ENCODE results near the gene AFAP1. TPM values are rescaled to one million over a fixed set of nuclear protein-coding genes. Genes with fewer than 3 reads are reported as not detected.

Gene AFAP1
- total and polyA plus RNA-seq, 2 of the 8 experiments (the other 6 are each of a cell fraction or from before 2014, with no cell fraction given) = 3.6 to 18.2 TPM

DNA sequence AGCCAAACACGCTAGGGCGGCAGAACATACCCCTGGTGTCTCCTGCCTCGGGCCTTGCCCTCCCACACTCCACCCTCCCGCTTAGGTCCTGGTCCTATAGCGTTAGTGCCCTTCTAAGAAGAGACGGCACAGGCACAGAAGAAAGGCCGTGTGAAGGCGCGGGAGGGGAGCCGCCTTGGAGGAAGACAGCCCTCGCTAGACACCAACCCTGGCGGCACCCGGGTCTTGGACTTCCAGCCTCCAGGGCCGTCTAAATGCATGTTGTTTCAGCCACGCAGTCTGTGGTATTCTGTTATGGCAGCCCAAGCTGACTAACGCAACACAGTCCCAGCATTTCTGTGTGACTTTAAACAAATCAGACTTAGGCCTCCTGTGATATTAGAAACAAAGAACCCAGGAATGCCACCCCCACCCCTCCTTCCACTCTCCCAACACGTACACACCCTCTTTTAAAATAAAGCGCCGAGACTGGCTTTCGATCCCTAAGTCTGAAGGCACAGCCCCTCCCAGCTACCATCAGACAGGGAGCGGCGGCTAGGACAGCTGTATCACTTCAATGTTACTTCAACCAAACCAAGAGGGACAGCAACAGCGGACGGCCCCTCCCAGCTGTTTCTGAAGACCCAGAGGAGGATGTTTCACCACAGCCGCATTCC, 128.0 kb downstream of the AFAP1 start:
- H2BK12ac ChIP-seq (ENCODE audit: low read depth, low read length) = no peak overlapping the region
- peaks cover 2 to 19% (median 11%) of the 10 kb centered on the region in 4 experiments for H3K4me1 ChIP-seq (replicated peaks in 1 of 4; ENCODE audit: control insufficient read depth in 3 of 4, insufficient read depth in 4 of 4, low read length in 3 of 4)
- no peak overlapping the region for H2BK120ac ChIP-seq (replicated peaks; ENCODE audit: low read depth, low read length)
- no peaks in the 10 kb centered on the region; the same call in 1 of the 2 replicates for H3K79me1 ChIP-seq (ENCODE audit: low read depth, low read length)
- no peak overlapping the region for H4K5ac ChIP-seq (ENCODE audit: insufficient read length, low read depth, low read length)
- H3K9me3 ChIP-seq (ENCODE audit: insufficient read depth in 2 of 2, low read depth in 1 of 2, low read length in 1 of 2) = no peaks in the 10 kb centered on the region
- no peak overlapping the region for H3K4ac ChIP-seq (replicated peaks; ENCODE audit: insufficient read length, low read depth, low read length)
- H4K8ac ChIP-seq (ENCODE audit: extremely low read depth, insufficient read depth, low read length) = no peak overlapping the region
- POLR2A ChIA-PET (ENCODE audit: partially characterized antibody) = no interaction called here
- no peak for FAIRE-seq
- H3K23ac ChIP-seq (ENCODE audit: insufficient read length) = no peak overlapping the region
- no peak overlapping the region for H2BK15ac ChIP-seq (ENCODE audit: low read length)
- no peaks in the 10 kb centered on the region for H3K23me2 ChIP-seq (ENCODE audit: low read depth, low read length)
- H3K27me3 ChIP-seq (replicated peaks in 1 of 4; ENCODE audit: control insufficient read depth in 3 of 4, extremely low read depth in 1 of 4, insufficient read depth in 3 of 4, low read length in 3 of 4) = no peaks in the 10 kb centered on the region
- no peak overlapping the region for H3K56ac ChIP-seq (replicated peaks; ENCODE audit: insufficient read length, low read depth, low read length)
- DNase-seq (ENCODE audit: low read depth in 1 of 2, low spot score in 2 of 2) = no peak
- H4K20me1 ChIP-seq (replicated peaks in 1 of 2; ENCODE audit: control insufficient read depth in 1 of 2, insufficient read depth in 2 of 2, low read length in 2 of 2) = no peaks in the 10 kb centered on the region
- 86% methylated on average over 24 of the region's 25 CpGs; no CpG with 5 or more reads in 1 of the 2 experiments for WGBS, 2 experiments (ENCODE audit: extremely low coverage in 1 of 2, insufficient coverage in 1 of 2, insufficient read length in 1 of 2, insufficient replicate concordance in 2 of 2, low coverage in 1 of 2, low lambda C conversion rate in 2 of 2, missing lambda C conversion rate in 1 of 2)
- H3K4me3 ChIP-seq (ENCODE audit: extremely low read depth in 1 of 4, insufficient read depth in 2 of 4, low read depth in 3 of 4, low read length in 4 of 4) = no peak overlapping the region
- 0 out of 7 replicates have a peak overlapping the region, but pooled peaks of 1 of the 4 experiments have one; percentile 30 for H3K9ac ChIP-seq (replicated peaks in 1 of 4; ENCODE audit: extremely low read depth in 1 of 4, low read depth in 3 of 4, low read length in 3 of 4)
- CTCF ChIA-PET (ENCODE audit: partially characterized antibody) = interaction anchor here (0.6 to 4.2 kb wide), 7 partner anchors 9 to 640 kb away, joined by 3 to 21 read pairs (median 4); no protein-coding TSS in a partner anchor
- H3K18ac ChIP-seq (ENCODE audit: extremely low read depth, low read length) = no peak overlapping the region
- H2BK20ac ChIP-seq (ENCODE audit: low read length) = no peak overlapping the region
- no peaks in the 10 kb centered on the region for H3K79me2 ChIP-seq (ENCODE audit: control insufficient read depth in 1 of 2, insufficient read depth in 2 of 2, low read length in 2 of 2)
- H4K91ac ChIP-seq (replicated peaks; ENCODE audit: insufficient read length, low read length) = no peak overlapping the region
- no peak overlapping the region for H2AK5ac ChIP-seq (ENCODE audit: low read depth, low read length)
- H3K4me2 ChIP-seq (ENCODE audit: insufficient read depth in 1 of 2, low read depth in 2 of 2, low read length in 2 of 2) = no peak overlapping the region
- H2AFZ ChIP-seq (ENCODE audit: low read length) = no peak overlapping the region
- no peak overlapping the region for H3K27ac ChIP-seq (ENCODE audit: low read depth, low read length)
- no peak overlapping the region for H3K14ac ChIP-seq (ENCODE audit: insufficient read length)
- peaks cover 0 to 13% (median 3%) of the 10 kb centered on the region in 4 experiments; a peak in 4 of 8 replicates for H3K36me3 ChIP-seq (ENCODE audit: control insufficient read depth in 2 of 4, insufficient read depth in 4 of 4, low read length in 3 of 4)
- no peak overlapping the region for H2BK5ac ChIP-seq (ENCODE audit: low read depth, low read length)
- TF ChIP-seq SP1 (IDR thresholded peaks at IDR 0.05; ENCODE audit: low read depth, low read length) (no peak), TAF1 (IDR thresholded peaks at IDR 0.05; ENCODE audit: low read depth, low read length) (no peak)
- TF ChIP-seq, protein P1, sequence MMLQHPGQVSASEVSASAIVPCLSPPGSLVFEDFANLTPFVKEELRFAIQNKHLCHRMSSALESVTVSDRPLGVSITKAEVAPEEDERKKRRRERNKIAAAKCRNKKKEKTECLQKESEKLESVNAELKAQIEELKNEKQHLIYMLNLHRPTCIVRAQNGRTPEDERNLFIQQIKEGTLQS (IDR thresholded peaks at IDR 0.05; ENCODE audit: insufficient read depth, low read depth, low read length) = no peak

All from H1 (cell line).